GM18526 (cell line): Measurements from ENCODE around the gene OXA1L.
A peak's percentile ranks its signal among the peaks of the same experiment; 100 is the strongest.

Experiments
- POLR2A ChIP-seq: IDR thresholded peaks from 3 replicates; pipeline ENCODE4 v1.6.1; 2011; ENCODE audit not compliant: insufficient read length; ENCODE audit errors: extremely low read depth

Gene OXA1L

DNA sequence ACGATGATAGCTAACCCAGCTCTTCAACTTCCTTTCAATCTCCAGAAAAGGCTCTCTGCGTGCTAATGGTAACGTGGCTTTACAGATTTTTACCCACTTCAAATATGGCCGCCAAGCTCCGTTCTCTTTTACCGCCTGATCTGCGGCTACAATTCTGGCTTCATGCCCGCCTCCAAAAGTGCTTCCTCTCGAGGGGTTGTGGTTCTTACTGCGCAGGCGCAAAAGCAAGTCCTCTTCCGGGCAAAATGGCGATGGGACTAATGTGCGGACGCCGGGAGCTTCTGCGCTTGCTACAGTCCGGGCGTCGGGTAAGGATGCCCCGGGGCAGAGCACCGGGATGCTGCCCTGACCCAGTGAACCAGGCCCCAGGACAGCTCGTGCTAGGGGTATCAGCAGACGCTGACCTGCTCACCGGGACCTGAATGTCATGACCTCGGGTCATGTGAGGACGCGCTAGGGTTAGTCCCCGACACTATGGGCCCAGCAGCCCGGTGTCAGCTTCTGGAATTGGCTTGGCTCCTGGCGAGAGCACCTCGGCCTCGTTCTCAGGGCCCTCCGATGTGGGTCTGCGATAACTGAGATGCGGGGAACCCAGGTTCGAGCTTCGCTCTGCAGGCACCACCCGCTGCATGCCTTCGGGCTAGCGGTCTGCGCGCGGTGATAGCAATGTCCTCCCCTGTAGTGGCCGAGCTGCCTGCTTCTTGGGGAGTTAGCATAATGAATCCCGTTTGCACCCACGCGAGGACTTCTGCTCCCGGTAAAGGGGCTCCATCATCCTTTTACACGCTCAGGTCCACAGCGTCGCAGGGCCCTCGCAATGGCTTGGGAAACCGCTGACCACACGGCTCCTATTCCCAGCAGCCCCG lies at the start of gene OXA1L:
Gene OXA1L, plus strand, starts transcription at position 232 of the 866 bp plus-strand sequence. Its CDS starts 14 bp downstream, at position 246.
- peak; percentile 91 for TF ChIP-seq POLR2A

GRCh38 chr14:22718091-22718490 lies 48.4 kb upstream of the OXA1L start:
- TF ChIP-seq POLR2A: no peak

GRCh38 chr14:22721213-22721612 lies 45.3 kb upstream of the OXA1L start:
- no peak for TF ChIP-seq POLR2A

GRCh38 chr14:22723815-22724214 lies 42.7 kb upstream of the OXA1L start:
- TF ChIP-seq POLR2A: no peak

- TF ChIP-seq POLR2A: no peak
Measured at GRCh38 chr14:22726012-22726411, 40.5 kb upstream of the OXA1L start.

GRCh38 chr14:22733829-22734228 lies 32.7 kb upstream of the OXA1L start:
- no peak for TF ChIP-seq POLR2A

DNA sequence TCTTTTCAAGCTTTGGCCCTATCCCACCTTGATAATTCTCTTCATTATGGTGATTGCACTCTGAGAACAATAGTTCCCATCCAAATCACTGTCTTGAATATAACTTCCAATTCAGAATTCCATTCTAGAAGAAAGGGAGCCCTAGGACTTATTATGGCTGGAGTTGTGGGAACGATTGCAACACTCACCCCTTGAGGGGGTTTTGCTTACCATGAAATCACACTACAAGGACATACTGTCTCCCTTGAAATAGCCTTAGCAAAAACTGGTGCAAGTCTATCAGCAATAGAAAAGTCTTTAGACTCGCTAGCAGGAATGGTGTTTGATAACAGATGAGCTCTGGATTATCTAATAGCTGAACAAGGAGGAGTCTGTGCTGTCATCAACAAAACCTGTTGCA lies 31.4 kb upstream of the OXA1L start:
- TF ChIP-seq POLR2A: no peak

- TF ChIP-seq POLR2A: no peak
Measured at GRCh38 chr14:22737052-22737451, 29.4 kb upstream of the OXA1L start.

- no peak for TF ChIP-seq POLR2A
Measured at GRCh38 chr14:22739423-22739822, 27.1 kb upstream of the OXA1L start.

DNA sequence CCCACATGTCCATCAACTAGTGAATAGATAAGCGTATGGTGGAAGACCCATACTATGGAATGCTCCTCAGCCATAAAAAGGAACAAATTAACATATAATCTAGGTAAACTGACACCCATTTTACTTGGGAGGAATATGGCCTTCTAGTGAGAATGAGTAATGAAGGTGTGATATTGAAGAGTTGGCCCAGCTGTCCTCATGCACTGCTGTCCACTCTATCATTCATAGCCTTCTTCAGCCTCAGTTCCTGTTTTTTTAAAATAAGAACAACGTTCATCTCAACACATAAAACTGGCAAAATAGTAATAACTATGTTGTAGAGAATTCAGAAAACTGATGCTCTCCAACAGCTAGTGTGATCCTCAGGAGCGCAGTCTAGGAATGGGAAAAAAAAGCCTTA lies 26.5 kb upstream of the OXA1L start:
- no peak for TF ChIP-seq POLR2A

DNA sequence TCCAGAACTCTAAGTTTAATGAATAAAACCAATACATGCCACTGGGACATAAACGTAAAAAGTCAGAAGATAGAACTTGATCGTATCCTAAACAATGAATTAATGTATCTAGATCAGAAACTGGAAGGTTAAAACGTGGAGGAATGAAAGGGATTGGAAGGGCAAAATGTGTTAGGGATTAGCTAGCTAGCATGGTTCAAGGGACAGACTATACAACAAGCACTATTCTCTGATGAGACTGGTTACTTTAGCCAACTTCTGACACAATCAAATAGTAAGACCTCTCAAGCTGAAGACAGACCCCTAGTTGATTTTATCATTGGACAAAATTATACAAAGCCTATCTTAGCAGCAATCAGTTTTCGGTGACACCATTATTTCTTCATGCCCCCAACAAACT lies 18.7 kb upstream of the OXA1L start:
- TF ChIP-seq POLR2A: no peak

DNA sequence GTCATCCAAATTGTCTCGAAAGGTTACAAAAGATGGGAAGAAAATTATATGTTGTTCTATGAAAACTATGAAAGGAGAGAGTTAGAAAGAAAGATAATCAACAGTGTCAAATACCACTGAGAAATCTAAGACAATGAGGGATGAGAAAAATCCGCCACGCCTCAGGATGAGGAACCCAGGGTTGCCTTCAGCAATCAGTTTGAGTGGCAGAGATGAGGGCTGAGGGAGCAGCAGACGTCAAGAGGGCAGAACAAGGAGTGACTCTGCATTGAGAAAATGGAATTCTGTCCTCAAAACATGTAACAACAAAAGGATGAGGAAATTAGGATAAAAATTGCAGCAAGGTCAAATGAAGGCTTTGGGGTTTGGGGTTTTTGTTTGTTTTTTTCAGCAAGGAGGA lies 18.3 kb upstream of the OXA1L start:
- no peak for TF ChIP-seq POLR2A

DNA sequence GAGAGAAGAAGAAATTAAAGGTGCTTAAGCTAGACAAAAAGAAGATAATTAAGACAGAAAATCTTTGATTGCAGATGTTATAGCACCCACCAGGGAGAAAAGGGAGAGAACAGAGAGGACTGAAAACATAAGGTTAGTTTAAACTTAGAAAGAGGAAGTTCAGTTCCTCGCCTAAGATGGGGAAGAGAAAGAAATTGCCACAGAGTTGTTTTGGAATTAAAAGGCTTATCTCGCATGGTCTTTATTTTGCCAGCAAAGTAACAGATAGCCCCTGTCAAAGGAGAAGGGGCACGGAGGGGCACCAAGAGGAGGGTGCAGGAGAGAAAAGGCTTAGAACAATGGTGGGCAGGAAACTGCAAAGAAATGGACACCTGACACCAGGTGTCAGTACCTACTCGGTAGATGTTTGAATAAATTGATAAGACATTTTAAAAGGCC lies 17.8 kb upstream of the OXA1L start:
- no peak for TF ChIP-seq POLR2A

DNA sequence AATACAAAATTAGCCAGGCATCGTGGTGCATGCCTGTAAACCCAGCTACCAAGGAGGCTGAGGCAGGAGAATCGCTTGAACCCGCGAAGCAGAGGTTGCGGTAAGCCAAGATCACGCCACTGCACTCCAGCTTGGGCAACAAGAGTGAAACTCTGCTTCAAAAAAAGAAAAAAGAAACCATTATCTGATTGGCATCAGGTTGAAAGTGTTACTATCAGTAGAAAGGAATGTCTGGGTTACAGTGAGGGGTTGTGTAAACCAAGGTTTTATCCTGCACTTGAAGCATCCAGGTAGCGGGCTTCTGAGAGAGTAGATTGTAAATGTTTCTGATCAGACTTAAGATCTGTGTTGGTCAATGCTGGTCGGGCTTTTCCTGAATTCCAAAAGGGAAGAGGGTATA lies 14.1 kb upstream of the OXA1L start:
- no peak for TF ChIP-seq POLR2A

GRCh38 chr14:22753586-22753985 lies 12.9 kb upstream of the OXA1L start:
- TF ChIP-seq POLR2A: no peak

- no peak for TF ChIP-seq POLR2A
Measured at GRCh38 chr14:22761734-22762133, 4.8 kb upstream of the OXA1L start.

- no peak for TF ChIP-seq POLR2A
Measured at GRCh38 chr14:22764382-22764781, 2.1 kb upstream of the OXA1L start.
